HEK293 (cell line): ENCODE results near the gene DDR1.
"Not testable (repeated sequence)": the region's sequence is repeated elsewhere in the genome, so short reads cannot be mapped to it uniquely, and the experiment has no call there.

Source experiments
- CTCF ChIA-PET: fragments of 350-600 bp; formaldehyde crosslinking; extraction: SDS; loops from one replicate; lab custom pipeline; 2021; ENCODE audit warnings: antibody characterized with exemption; lab: Yijun Ruan, JAX
- POLR2A ChIA-PET: fragments of 300-600 bp; formaldehyde crosslinking; extraction: SDS; loops from one replicate; lab custom pipeline; 2020; ENCODE audit warnings: antibody characterized with exemption, inconsistent platforms; lab: Yijun Ruan, JAX
- H3K27ac ChIP-seq: fragments of 200-500 bp; sonication (Bioruptor generic); 2 replicates; pipeline ENCODE4 v1.5.1; 2014; ENCODE audit warnings: low read depth, low read length, control low read depth, inconsistent platforms; ENCODE audit errors: extremely low read depth
- H3K36me3 ChIP-seq, 2 experiments: fragments of 200-500 bp in 1 of 2; sonication (Bioruptor generic) in 1 of 2; 1 replicate in 1 of 2; 2 replicates in 1 of 2; pipeline ENCODE4 v1.5.1; 2014 to 2017; ENCODE audit warnings: inconsistent platforms in 2 of 2, low read length in 2 of 2; ENCODE audit not compliant: control insufficient read depth in 2 of 2, insufficient read depth in 1 of 2
- H3K4me1 ChIP-seq: fragments of 200-500 bp; sonication (Bioruptor generic); 2 replicates; pipeline ENCODE4 v1.5.1; 2014; ENCODE audit warnings: mild to moderate bottlenecking, low read length, inconsistent platforms; ENCODE audit not compliant: control insufficient read depth, insufficient read depth
- H3K4me3 ChIP-seq: 2 replicates; pipeline ENCODE4 v1.5.1; 2011; ENCODE audit warnings: low read depth, mild to moderate bottlenecking, control low read depth, low read length, moderate library complexity
- H3K9me3 ChIP-seq: fragments of 200-500 bp; sonication (Bioruptor generic); 2 replicates; pipeline ENCODE4 v1.5.1; 2014; ENCODE audit warnings: low read depth, low read length, inconsistent platforms; ENCODE audit not compliant: control insufficient read depth, insufficient read depth
- CTCF ChIP-seq: fragments of 450-650 bp; formaldehyde crosslinking; IDR thresholded peaks from 2 replicates; pipeline ENCODE4 v1.5.1; 2016; ENCODE audit warnings: missing biosample characterization, missing genetic modification characterization
- ELK4 ChIP-seq: IDR thresholded peaks from 2 replicates; pipeline ENCODE4 v1.6.1; 2011; ENCODE audit warnings: mild to moderate bottlenecking, low read depth, low read length, borderline replicate concordance
- GLI2 ChIP-seq: fragments of 450-650 bp; formaldehyde crosslinking; IDR thresholded peaks from 2 replicates; pipeline ENCODE4; 2017; ENCODE audit warnings: missing biosample characterization, missing genetic modification characterization, low read depth, borderline replicate concordance
- HOXA7 ChIP-seq: sonication (generic); formaldehyde crosslinking; IDR thresholded peaks from 2 replicates; pipeline ENCODE4 v1.8.1; 2022; ENCODE audit warnings: missing genetic modification reagents, borderline replicate concordance
- INSM2 ChIP-seq: fragments of 450-650 bp; formaldehyde crosslinking; IDR thresholded peaks from 2 replicates; pipeline ENCODE4 v1.5.1; 2016; ENCODE audit warnings: missing biosample characterization, missing genetic modification characterization
- KLF16 ChIP-seq: fragments of 450-650 bp; formaldehyde crosslinking; IDR thresholded peaks from 2 replicates; pipeline ENCODE4 v1.5.1; 2017; ENCODE audit warnings: missing biosample characterization, missing genetic modification characterization
- KLF8 ChIP-seq: fragments of 450-650 bp; formaldehyde crosslinking; IDR thresholded peaks from 2 replicates; pipeline ENCODE4 v1.5.1; 2016; ENCODE audit warnings: missing biosample characterization, missing genetic modification characterization
- SCRT1 ChIP-seq: fragments of 450-650 bp; formaldehyde crosslinking; IDR thresholded peaks from 2 replicates; pipeline ENCODE4 v1.5.1; 2016; ENCODE audit warnings: missing biosample characterization, missing genetic modification characterization, borderline replicate concordance
- SETDB1 ChIP-seq: IDR thresholded peaks from one replicate; pipeline ENCODE4 v1.6.1; 2017; ENCODE audit warnings: mild to moderate bottlenecking, low read length, moderate library complexity, mixed read lengths; ENCODE audit not compliant: insufficient read length
- ZBTB17 ChIP-seq: fragments of 450-650 bp; formaldehyde crosslinking; IDR thresholded peaks from 2 replicates; pipeline ENCODE4 v1.5.1; 2016; ENCODE audit warnings: missing biosample characterization, missing genetic modification characterization
- ZBTB8A ChIP-seq: fragments of 450-650 bp; formaldehyde crosslinking; IDR thresholded peaks from 2 replicates; pipeline ENCODE4 v1.5.1; 2016; ENCODE audit warnings: missing biosample characterization, missing genetic modification characterization
- ZNF114 ChIP-seq: fragments of 450-650 bp; formaldehyde crosslinking; IDR thresholded peaks from 2 replicates; pipeline ENCODE4 v1.5.0; 2017; ENCODE audit warnings: missing biosample characterization, missing genetic modification characterization
- ZNF133 ChIP-seq: fragments of 450-650 bp; formaldehyde crosslinking; IDR thresholded peaks from 2 replicates; pipeline ENCODE4 v1.5.1; 2016; ENCODE audit warnings: missing biosample characterization, missing genetic modification characterization
- ZNF146 ChIP-seq: fragments of 450-650 bp; formaldehyde crosslinking; IDR thresholded peaks from 2 replicates; pipeline ENCODE4 v1.5.1; 2016; ENCODE audit warnings: missing biosample characterization, missing genetic modification characterization
- ZNF18 ChIP-seq: fragments of 450-650 bp; formaldehyde crosslinking; IDR thresholded peaks from 2 replicates; pipeline ENCODE4 v1.5.1; 2016; ENCODE audit warnings: missing biosample characterization, missing genetic modification characterization
- ZNF19 ChIP-seq: fragments of 450-650 bp; formaldehyde crosslinking; IDR thresholded peaks from 2 replicates; pipeline ENCODE4; 2016; ENCODE audit warnings: missing biosample characterization, missing genetic modification characterization, low read depth
- ZNF37A ChIP-seq: fragments of 450-650 bp; IDR thresholded peaks from 2 replicates; pipeline ENCODE4 v1.5.1; 2018; ENCODE audit warnings: missing biosample characterization, missing genetic modification characterization
- ZNF416 ChIP-seq: fragments of 450-650 bp; formaldehyde crosslinking; IDR thresholded peaks from 2 replicates; pipeline ENCODE4 v1.5.1; 2016; ENCODE audit warnings: missing biosample characterization, missing genetic modification characterization
- ZNF544 ChIP-seq: fragments of 450-650 bp; formaldehyde crosslinking; IDR thresholded peaks from 2 replicates; pipeline ENCODE4 v1.5.0; 2017; ENCODE audit warnings: missing biosample characterization, missing genetic modification characterization
- ZNF549 ChIP-seq: fragments of 450-650 bp; IDR thresholded peaks from 2 replicates; pipeline ENCODE4 v1.5.1; 2018; ENCODE audit warnings: missing biosample characterization, missing genetic modification characterization, mild to moderate bottlenecking, inconsistent platforms, moderate library complexity
- ZNF645 ChIP-seq: fragments of 450-650 bp; formaldehyde crosslinking; IDR thresholded peaks from 2 replicates; pipeline ENCODE4; 2016; ENCODE audit warnings: missing biosample characterization, missing genetic modification characterization
- ZNF658 ChIP-seq: fragments of 450-650 bp; formaldehyde crosslinking; IDR thresholded peaks from 2 replicates; pipeline ENCODE4; 2016; ENCODE audit warnings: missing biosample characterization, missing genetic modification characterization
- ZNF76 ChIP-seq: fragments of 450-650 bp; formaldehyde crosslinking; IDR thresholded peaks from 2 replicates; pipeline ENCODE4; 2016; ENCODE audit warnings: low read depth, missing biosample characterization, missing genetic modification characterization, borderline replicate concordance
- ZNF777 ChIP-seq: fragments of 450-650 bp; formaldehyde crosslinking; IDR thresholded peaks from 2 replicates; pipeline ENCODE4 v1.5.1; 2017; ENCODE audit warnings: missing biosample characterization, missing genetic modification characterization, borderline replicate concordance
- ZSCAN23 ChIP-seq: fragments of 450-650 bp; formaldehyde crosslinking; IDR thresholded peaks from 2 replicates; pipeline ENCODE4 v1.5.1; 2016; ENCODE audit warnings: missing biosample characterization, missing genetic modification characterization
- ZSCAN4 ChIP-seq: fragments of 450-650 bp; formaldehyde crosslinking; IDR thresholded peaks from 2 replicates; pipeline ENCODE4 v1.5.1; 2017; ENCODE audit warnings: missing biosample characterization, missing genetic modification characterization
- ZXDB ChIP-seq: fragments of 450-650 bp; formaldehyde crosslinking; IDR thresholded peaks from 2 replicates; pipeline ENCODE4 v1.5.1; 2016; ENCODE audit warnings: missing biosample characterization, missing genetic modification characterization

DDR1 gene

GRCh38 chr6:30871592-30872183, 12.6 kb upstream of the DDR1 start (continued):
- TF ChIP-seq KLF8 (tag by site-specific recombination) (peak; percentile 44; the same call in 1 of the 2 replicates), ZNF658 (no peak), ZNF777 (tag by site-specific recombination) (no peak), ZNF549 (tag by site-specific recombination) (no peak), ZXDB (tag by site-specific recombination) (no peak), ZNF19 (tag by site-specific recombination) (no peak), ELK4 (no peak), ZNF146 (tag by site-specific recombination) (no peak), ZNF416 (tag by site-specific recombination) (no peak), GLI2 (tag by site-specific recombination) (no peak), CTCF (tag by site-specific recombination) (no peak), ZNF645 (tag by site-specific recombination) (no peak), SETDB1 (peak; percentile 64), ZBTB17 (no peak), INSM2 (tag by site-specific recombination) (no peak), KLF16 (tag by site-specific recombination) (no peak), HOXA7 (CRISPR knock-in tag) (no peak), ZNF76 (no peak), ZNF133 (tag by site-specific recombination) (no peak)

GRCh38 chr6:30873137-30873640, 11.1 kb upstream of the DDR1 start:
- CTCF ChIA-PET = interaction anchor here (14.8 kb wide), 1 partner anchor 44 kb away, joined by 332 read pairs; no protein-coding TSS in a partner anchor
- TF ChIP-seq HOXA7 (CRISPR knock-in tag) (no peak), ZSCAN23 (no peak), ZSCAN4 (tag by site-specific recombination) (no peak), ZNF416 (tag by site-specific recombination) (no peak), ZNF114 (tag by site-specific recombination) (no peak), SCRT1 (tag by site-specific recombination) (no peak), ZNF544 (no peak), ZBTB8A (no peak), ZNF37A (tag by site-specific recombination) (no peak), ZNF18 (tag by site-specific recombination) (no peak)
- TF ChIP-seq, all 188 proteins: peak for 0
- Histone ChIP-seq H3K36me3 (no peaks in the 10 kb centered on the region), H3K9me3 (no peaks in the 10 kb centered on the region), H3K27ac (no peak overlapping the region), H3K4me3 (no peak overlapping the region), H3K4me1 (no peaks in the 10 kb centered on the region; the same call in 1 of the 2 replicates)
- POLR2A ChIA-PET = no interaction called here

DNA sequence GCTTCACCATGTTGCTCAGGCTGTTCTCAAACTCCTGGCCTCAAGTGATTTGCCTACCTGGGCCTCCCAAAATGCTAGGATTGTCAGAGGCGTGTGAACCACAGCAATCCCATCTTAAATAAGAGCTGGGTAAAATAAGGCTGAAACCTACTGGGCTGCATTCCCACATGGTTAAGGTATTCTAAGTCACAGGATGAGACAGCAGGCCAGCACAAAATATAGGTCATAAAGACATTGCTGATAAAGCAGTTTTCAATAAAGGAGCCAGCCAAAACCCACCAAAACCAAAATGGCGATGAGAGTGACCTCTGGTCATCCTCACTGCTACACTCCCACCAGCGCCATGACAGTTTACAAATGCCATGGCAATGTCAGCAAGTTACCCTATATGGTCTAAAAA, 10.5 kb upstream of the DDR1 start:
- POLR2A ChIA-PET, H3K27ac ChIP-seq, H3K9me3 ChIP-seq, H3K4me3 ChIP-seq, H3K4me1 ChIP-seq, H3K36me3 ChIP-seq: not testable (repeated sequence)
- CTCF ChIA-PET = interaction anchor here (0.7 to 14.8 kb wide), 2 partner anchors 10 to 45 kb away, joined by 3 to 332 read pairs; no protein-coding TSS in a partner anchor
